ENCODE results near the gene CAPN15. TPM values are rescaled to one million over a fixed set of nuclear protein-coding genes. Genes with fewer than 3 reads are reported as not detected.

Gene CAPN15
- total and polyA plus RNA-seq, 2 experiments from 2014 or later, result 5.4 to 68.0 TPM

- peaks cover 62% of the 10 kb centered on the region for H3K79me2 ChIP-seq (ENCODE audit: insufficient read depth)
- no peak overlapping the region for H2AFZ ChIP-seq
- H3K27ac ChIP-seq, result no peak overlapping the region
- DNase-seq, result peak; percentile 69
- H3K4me1 ChIP-seq (ENCODE audit: insufficient read depth), result no peaks in the 10 kb centered on the region
- no peak overlapping the region for H3K9ac ChIP-seq
- TF ChIP-seq EZH2phosphoT487 (IDR thresholded peaks at IDR 0.05; ENCODE audit: insufficient read depth, low read depth) (no peak), EZH2 (IDR thresholded peaks at IDR 0.05; ENCODE audit: insufficient read depth, poor library complexity, severe bottlenecking) (no peak)
- WGBS, 2 experiments (ENCODE audit: low coverage in 1 of 2, low lambda C conversion rate in 2 of 2, missing lambda C conversion rate in 2 of 2), result 78 to 82% methylated on average over 34 to 56 of the region's 60 CpGs
- no peaks in the 10 kb centered on the region for H3K9me3 ChIP-seq (ENCODE audit: low read depth)
- no peak overlapping the region for H3K4me3 ChIP-seq
- H3K27me3 ChIP-seq (replicated peaks; ENCODE audit: insufficient read depth), result no peaks in the 10 kb centered on the region
- H3K36me3 ChIP-seq (ENCODE audit: low read depth), result no peaks in the 10 kb centered on the region
- no peaks in the 10 kb centered on the region for H3F3A ChIP-seq (ENCODE audit: insufficient read depth)
- in situ Hi-C loops (cut with MboI), result no loop called here
- H4K20me1 ChIP-seq (ENCODE audit: insufficient read depth), result no peaks in the 10 kb centered on the region
- no peaks in the 10 kb centered on the region for H3K9me2 ChIP-seq (ENCODE audit: insufficient read depth)
- H3K4me2 ChIP-seq (ENCODE audit: unreplicated experiment), result no peak overlapping the region
Measured at GRCh38 chr16:546909-547770, 19.6 kb downstream of the CAPN15 start.

GRCh38 chr16:548586-548985 lies 21.1 kb downstream of the CAPN15 start:
- no peaks in the 10 kb centered on the region for H3K27me3 ChIP-seq (replicated peaks; ENCODE audit: insufficient read depth)
- no peak overlapping the region for H3K9ac ChIP-seq
- TF ChIP-seq EZH2phosphoT487 (IDR thresholded peaks at IDR 0.05; ENCODE audit: insufficient read depth, low read depth) (no peak), EZH2 (IDR thresholded peaks at IDR 0.05; ENCODE audit: insufficient read depth, poor library complexity, severe bottlenecking) (no peak)
- no peaks in the 10 kb centered on the region for H3F3A ChIP-seq (ENCODE audit: insufficient read depth)
- no peak overlapping the region for H3K4me3 ChIP-seq
- WGBS, 2 experiments (ENCODE audit: low coverage in 1 of 2, low lambda C conversion rate in 2 of 2, missing lambda C conversion rate in 2 of 2), result 94 to 96% methylated on average over 20 of the region's 21 CpGs
- no peak overlapping the region for H3K4me2 ChIP-seq (ENCODE audit: unreplicated experiment)
- H3K36me3 ChIP-seq (ENCODE audit: low read depth), result no peaks in the 10 kb centered on the region
- no peak for DNase-seq
- no peak overlapping the region for H2AFZ ChIP-seq
- no peaks in the 10 kb centered on the region for H3K9me2 ChIP-seq (ENCODE audit: insufficient read depth)
- peaks cover 48% of the 10 kb centered on the region for H3K79me2 ChIP-seq (ENCODE audit: insufficient read depth)
- H3K4me1 ChIP-seq (ENCODE audit: insufficient read depth), result no peaks in the 10 kb centered on the region
- H3K9me3 ChIP-seq (ENCODE audit: low read depth), result no peaks in the 10 kb centered on the region
- H4K20me1 ChIP-seq (ENCODE audit: insufficient read depth), result no peaks in the 10 kb centered on the region
- H3K27ac ChIP-seq, result no peak overlapping the region
- in situ Hi-C loops (cut with MboI), result no loop called here

GRCh38 chr16:549544-550263 lies 22.2 kb downstream of the CAPN15 start:
- no peaks in the 10 kb centered on the region for H3K27me3 ChIP-seq (replicated peaks; ENCODE audit: insufficient read depth)
- H3K27ac ChIP-seq, result no peak overlapping the region
- H3F3A ChIP-seq (ENCODE audit: insufficient read depth), result no peaks in the 10 kb centered on the region
- no peak overlapping the region for H2AFZ ChIP-seq
- H3K9ac ChIP-seq, result no peak overlapping the region
- in situ Hi-C loops (cut with MboI), result no loop called here
- H4K20me1 ChIP-seq (ENCODE audit: insufficient read depth), result no peaks in the 10 kb centered on the region
- no peaks in the 10 kb centered on the region for H3K9me2 ChIP-seq (ENCODE audit: insufficient read depth)
- DNase-seq, result no peak
- H3K4me1 ChIP-seq (ENCODE audit: insufficient read depth), result peaks cover 9% of the 10 kb centered on the region
- H3K9me3 ChIP-seq (ENCODE audit: low read depth), result no peaks in the 10 kb centered on the region
- H3K79me2 ChIP-seq (ENCODE audit: insufficient read depth), result peaks cover 40% of the 10 kb centered on the region
- 95 to 97% methylated on average over 26 to 53 of the region's 54 CpGs for WGBS, 2 experiments (ENCODE audit: low coverage in 1 of 2, low lambda C conversion rate in 2 of 2, missing lambda C conversion rate in 2 of 2)
- TF ChIP-seq EZH2 (IDR thresholded peaks at IDR 0.05; ENCODE audit: insufficient read depth, poor library complexity, severe bottlenecking) (no peak), EZH2phosphoT487 (IDR thresholded peaks at IDR 0.05; ENCODE audit: insufficient read depth, low read depth) (no peak)
- no peak overlapping the region for H3K4me2 ChIP-seq (ENCODE audit: unreplicated experiment)
- no peak overlapping the region for H3K4me3 ChIP-seq
- no peaks in the 10 kb centered on the region for H3K36me3 ChIP-seq (ENCODE audit: low read depth)

- no peaks in the 10 kb centered on the region for H3K27me3 ChIP-seq (replicated peaks; ENCODE audit: insufficient read depth)
- peaks cover 25% of the 10 kb centered on the region for H3K79me2 ChIP-seq (ENCODE audit: insufficient read depth)
- DNase-seq, result no peak
- no peaks in the 10 kb centered on the region for H3F3A ChIP-seq (ENCODE audit: insufficient read depth)
- in situ Hi-C loops (cut with MboI), result no loop called here
- TF ChIP-seq EZH2phosphoT487 (IDR thresholded peaks at IDR 0.05; ENCODE audit: insufficient read depth, low read depth), result no peak
- no peak for TF ChIP-seq EZH2 (IDR thresholded peaks at IDR 0.05; ENCODE audit: insufficient read depth, poor library complexity, severe bottlenecking)
- H3K27ac ChIP-seq, result no peak overlapping the region
- H3K4me1 ChIP-seq (ENCODE audit: insufficient read depth), result peaks cover 17% of the 10 kb centered on the region
- H2AFZ ChIP-seq, result no peak overlapping the region
- H3K9ac ChIP-seq, result no peak overlapping the region
- 96 to 99% methylated on average over 23 to 26 of the region's 28 CpGs for WGBS, 2 experiments (ENCODE audit: low coverage in 1 of 2, low lambda C conversion rate in 2 of 2, missing lambda C conversion rate in 2 of 2)
- H3K36me3 ChIP-seq (ENCODE audit: low read depth), result no peaks in the 10 kb centered on the region
- H3K4me2 ChIP-seq (ENCODE audit: unreplicated experiment), result no peak overlapping the region
- H3K9me2 ChIP-seq (ENCODE audit: insufficient read depth), result no peaks in the 10 kb centered on the region
- no peaks in the 10 kb centered on the region for H3K9me3 ChIP-seq (ENCODE audit: low read depth)
- H3K4me3 ChIP-seq, result no peak overlapping the region
- no peaks in the 10 kb centered on the region for H4K20me1 ChIP-seq (ENCODE audit: insufficient read depth)
Measured at GRCh38 chr16:551210-551609, 23.7 kb downstream of the CAPN15 start.
